H9 (cell line): ENCODE data around the gene DIPK1C. TPM values are rescaled to one million over a fixed set of nuclear protein-coding genes. Genes with fewer than 3 reads are reported as not detected.
A peak's percentile ranks its signal among the peaks of the same experiment; 100 is the strongest.

Experiments used
- DNase-seq: peaks from one replicate; pipeline ENCODE4 v3.0.0-alpha.2; 2017
- H2AFZ ChIP-seq: one replicate; pipeline ENCODE4 v1.6.1; 2013; ENCODE audit warnings: mild to moderate bottlenecking, low read length, control low read depth, moderate library complexity
- H2AK5ac ChIP-seq: 2 replicates; pipeline ENCODE4 v1.6.1; 2013; ENCODE audit warnings: low read length, control low read depth, mixed read lengths; ENCODE audit not compliant: insufficient read length
- H2BK120ac ChIP-seq: one replicate; pipeline ENCODE4 v1.6.1; 2013; ENCODE audit warnings: low read depth, mild to moderate bottlenecking, low read length, control low read depth, inconsistent platforms; ENCODE audit not compliant: poor library complexity, severe bottlenecking
- H2BK12ac ChIP-seq: 2 replicates; pipeline ENCODE4 v1.6.1; 2013; ENCODE audit warnings: low read length, control low read depth, mixed read lengths, low read depth; ENCODE audit not compliant: insufficient read length
- H2BK15ac ChIP-seq: 2 replicates; pipeline ENCODE4 v1.6.1; 2013; ENCODE audit warnings: low read depth, low read length, control low read depth
- H2BK20ac ChIP-seq: one replicate; pipeline ENCODE4 v1.6.1; 2013; ENCODE audit warnings: low read depth, mild to moderate bottlenecking, low read length, control low read depth, inconsistent platforms; ENCODE audit not compliant: poor library complexity, severe bottlenecking
- H2BK5ac ChIP-seq: 2 replicates; pipeline ENCODE4 v1.6.1; 2013; ENCODE audit warnings: low read length, control low read depth, mixed read lengths; ENCODE audit not compliant: insufficient read length
- H3K14ac ChIP-seq: 2 replicates; pipeline ENCODE4 v1.6.1; 2013; ENCODE audit warnings: low read length, control low read depth; ENCODE audit not compliant: insufficient read depth
- H3K18ac ChIP-seq: 2 replicates; pipeline ENCODE4 v1.6.1; 2013; ENCODE audit warnings: low read depth, mild to moderate bottlenecking, mixed read lengths, low read length, control low read depth; ENCODE audit not compliant: insufficient read length
- H3K23ac ChIP-seq: 2 replicates; pipeline ENCODE4 v1.6.1; 2013; ENCODE audit warnings: low read length, control low read depth, mixed read lengths, low read depth; ENCODE audit not compliant: insufficient read length
- H3K23me2 ChIP-seq: 2 replicates; pipeline ENCODE4 v1.6.1; 2013; ENCODE audit warnings: low read depth, mild to moderate bottlenecking, mixed read lengths, low read length, control low read depth; ENCODE audit not compliant: insufficient read length, poor library complexity, severe bottlenecking
- H3K27ac ChIP-seq: 2 replicates; pipeline ENCODE4 v1.5.1; 2013; ENCODE audit warnings: low read length, control low read depth, mixed read lengths, low read depth; ENCODE audit not compliant: insufficient read length
- H3K27me3 ChIP-seq: 2 replicates; pipeline ENCODE4 v1.6.1; 2013; ENCODE audit warnings: low read length, control low read depth, inconsistent platforms; ENCODE audit not compliant: insufficient read depth
- H3K4ac ChIP-seq: 2 replicates; pipeline ENCODE4 v1.6.1; 2013; ENCODE audit warnings: low read depth, mild to moderate bottlenecking, control low read depth, inconsistent platforms, low read length, moderate library complexity
- H3K4me1 ChIP-seq: 2 replicates; pipeline ENCODE4 v1.6.1; 2013; ENCODE audit warnings: low read length, control low read depth, inconsistent platforms; ENCODE audit not compliant: insufficient read depth
- H3K4me2 ChIP-seq: 2 replicates; pipeline ENCODE4 v1.6.1; 2013; ENCODE audit warnings: low read length, control low read depth, mixed read lengths; ENCODE audit not compliant: insufficient read length, insufficient read depth
- H3K56ac ChIP-seq: 2 replicates; pipeline ENCODE4 v1.6.1; 2013; ENCODE audit warnings: low read depth, mild to moderate bottlenecking, mixed read lengths, low read length, control low read depth; ENCODE audit not compliant: insufficient read length
- H3K79me1 ChIP-seq: 2 replicates; pipeline ENCODE4 v1.6.1; 2013; ENCODE audit warnings: low read depth, mild to moderate bottlenecking, moderate library complexity, low read length, control low read depth, inconsistent platforms; ENCODE audit not compliant: insufficient read depth, poor library complexity, severe bottlenecking
- H3K79me2 ChIP-seq: 2 replicates; pipeline ENCODE4 v1.6.1; 2013; ENCODE audit warnings: low read length, control low read depth, inconsistent platforms; ENCODE audit not compliant: insufficient read depth
- H3K9ac ChIP-seq: 2 replicates; pipeline ENCODE4 v1.6.1; 2013; ENCODE audit warnings: low read length, control low read depth, mixed read lengths; ENCODE audit not compliant: insufficient read length; ENCODE audit errors: extremely low read depth
- H3K9me3 ChIP-seq: one replicate; pipeline ENCODE4 v1.6.1; 2013; ENCODE audit warnings: low read depth, low read length, inconsistent platforms; ENCODE audit not compliant: control insufficient read depth
- H3T11ph ChIP-seq: one replicate; pipeline ENCODE4 v1.6.1; 2013; ENCODE audit warnings: mild to moderate bottlenecking, low read length, control low read depth, inconsistent platforms
- H4K20me1 ChIP-seq: one replicate; pipeline ENCODE4 v1.6.1; 2013; ENCODE audit not compliant: control insufficient read depth, insufficient read length, insufficient read depth
- H4K5ac ChIP-seq: 2 replicates; pipeline ENCODE4 v1.6.1; 2013; ENCODE audit warnings: low read depth, mild to moderate bottlenecking, mixed read lengths, low read length, control low read depth; ENCODE audit not compliant: insufficient read length
- H4K8ac ChIP-seq: replicated peaks from 2 replicates; pipeline ENCODE4 v1.6.1; 2013; ENCODE audit warnings: low read length, control low read depth, mixed read lengths, low read depth; ENCODE audit not compliant: insufficient read length
- H4K91ac ChIP-seq: 2 replicates; pipeline ENCODE4 v1.6.1; 2013; ENCODE audit warnings: low read depth, mild to moderate bottlenecking, moderate library complexity, mixed read lengths, low read length, control low read depth; ENCODE audit not compliant: insufficient read length
- H3K27ac Mint-ChIP-seq, 3 experiments: 2 replicates in 2 of 3; 3 replicates in 1 of 3; pipeline ENCODE4 v1.8.0; 2020 to 2021; ENCODE audit warnings: mixed read lengths in 3 of 3, mild to moderate bottlenecking in 1 of 3, moderate library complexity in 1 of 3
- H3K27me3 Mint-ChIP-seq: 2 replicates; pipeline ENCODE4 v1.8.0; 2021; ENCODE audit warnings: low read depth, mild to moderate bottlenecking, moderate library complexity, mixed read lengths
- H3K36me3 Mint-ChIP-seq, 3 experiments: 2 replicates in 2 of 3; 3 replicates in 1 of 3; pipeline ENCODE4 v1.8.0; 2020 to 2021; ENCODE audit warnings: low read depth in 3 of 3, mixed read lengths in 3 of 3; ENCODE audit not compliant: insufficient read depth in 1 of 3
- H3K4me1 Mint-ChIP-seq, 2 experiments: 2 replicates each; pipeline ENCODE4 v1.8.0; 2020; ENCODE audit warnings: mixed read lengths in 2 of 2
- H3K4me3 Mint-ChIP-seq, 2 experiments: 2 replicates in 1 of 2; 3 replicates in 1 of 2; pipeline ENCODE4 v1.8.0; 2020 to 2021; ENCODE audit warnings: mild to moderate bottlenecking in 2 of 2, mixed read lengths in 2 of 2, moderate library complexity in 1 of 2
- H3K9me3 Mint-ChIP-seq, 2 experiments: 2 replicates in 1 of 2; 3 replicates in 1 of 2; pipeline ENCODE4 v1.8.0; 2020; ENCODE audit warnings: mild to moderate bottlenecking in 2 of 2, mixed read lengths in 2 of 2, moderate library complexity in 1 of 2
- WGBS: extraction: QIAGEN DNeasy Blood & Tissue Kit; methylation state at CpG from one replicate; pipeline ENCODE4 v1.1.7; 2013; ENCODE audit warnings: missing lambda C conversion rate, low lambda C conversion rate, mixed read lengths; ENCODE audit not compliant: insufficient read length; ENCODE audit errors: extremely low coverage; 5-methylcytosine and 5-hydroxymethylcytosine counted together
- total RNA-seq: library from RNA; stranded (reverse); gene quantifications from 2 replicates; pipeline ENCODE4 v1.2.1, GENCODE V29; 2021
- TF ChIP-seq, protein P1 (sequence below): fragments of 200-600 bp; sonication (generic); conservative IDR thresholded peaks from 3 replicates; pipeline ENCODE4 v1.8.0; 2021; ENCODE audit warnings: antibody characterized with exemption, mild to moderate bottlenecking

The DIPK1C gene
- total RNA-seq, 1 experiment from 2014 or later = not detected

DNA sequence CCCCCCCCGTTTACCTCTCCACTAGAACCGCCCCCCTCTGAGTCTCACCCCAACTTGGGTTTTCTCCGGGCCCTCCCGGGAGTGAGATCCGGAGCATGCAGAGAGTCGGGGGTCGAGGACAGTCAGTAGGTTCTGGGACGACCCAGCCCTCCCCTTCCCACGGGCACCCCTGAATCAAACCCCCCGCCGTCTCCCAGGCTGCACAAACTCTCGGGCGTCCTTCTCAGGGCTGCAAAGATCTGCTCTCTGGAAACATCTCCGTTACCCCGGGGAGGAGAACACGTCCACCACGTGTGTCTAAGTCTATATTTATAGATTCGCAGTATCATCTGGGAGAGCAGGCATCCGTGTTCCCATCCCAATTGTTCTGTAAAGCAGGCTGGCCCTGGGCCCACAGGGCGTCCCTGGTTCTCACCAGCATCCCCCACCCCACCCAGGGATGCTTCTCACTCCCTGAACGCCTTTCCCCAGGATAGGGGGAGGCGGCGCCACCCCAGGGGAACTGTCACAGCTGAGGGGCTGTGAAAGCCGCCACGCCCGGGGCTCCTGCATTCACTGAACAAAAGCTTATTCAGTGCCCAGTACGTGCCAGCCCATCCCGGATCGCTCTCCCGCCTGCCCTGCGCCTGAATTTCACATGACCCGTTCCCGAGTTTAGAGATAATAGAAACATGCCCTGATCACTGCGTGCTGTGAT is 765 bp upstream of the DIPK1C start:
- Histone ChIP-seq H3K4me1 (no peaks in the 10 kb centered on the region; the same call in 1 of the 2 replicates), H2BK15ac (no peak overlapping the region), H2BK12ac (no peak overlapping the region), H3K4ac (no peak overlapping the region), H3K4me2 (peak overlapping the region; percentile 50), H3T11ph (no peak overlapping the region), H2AK5ac (no peak overlapping the region), H3K27me3 (peaks cover 27% of the 10 kb centered on the region; the same call in 1 of the 2 replicates), H4K20me1 (no peaks in the 10 kb centered on the region), H3K23ac (no peak overlapping the region), H3K9ac (no peak overlapping the region), H3K79me1 (no peaks in the 10 kb centered on the region), H3K9me3 (no peaks in the 10 kb centered on the region), H4K5ac (no peak overlapping the region), H2BK20ac (no peak overlapping the region), H2BK5ac (no peak overlapping the region), H2BK120ac (no peak overlapping the region), H3K27ac (no peak overlapping the region), H3K18ac (no peak overlapping the region), H3K79me2 (no peaks in the 10 kb centered on the region), H2AFZ (no peak overlapping the region), H4K91ac (no peak overlapping the region), H3K56ac (no peak overlapping the region), H3K23me2 (peaks cover 6% of the 10 kb centered on the region), H4K8ac (no peak overlapping the region), H3K14ac (no peak overlapping the region)
- H3K27ac Mint-ChIP-seq = no peak overlapping the region
- H3K4me3 Mint-ChIP-seq = peak overlapping the region; percentile 70 to 95
- peaks cover 76% of the 10 kb centered on the region for H3K27me3 Mint-ChIP-seq
- WGBS = no CpG with 5 or more reads among the region's 34 CpGs
- H3K9me3 Mint-ChIP-seq = no peaks in the 10 kb centered on the region; a peak in 2 of 5 replicates
- DNase-seq = no peak
- H3K4me1 Mint-ChIP-seq = peaks cover 12 to 24% of the 10 kb centered on the region in 2 experiments
- H3K36me3 Mint-ChIP-seq = no peaks in the 10 kb centered on the region; a peak in 1 of 7 replicates
- TF ChIP-seq, protein P1, sequence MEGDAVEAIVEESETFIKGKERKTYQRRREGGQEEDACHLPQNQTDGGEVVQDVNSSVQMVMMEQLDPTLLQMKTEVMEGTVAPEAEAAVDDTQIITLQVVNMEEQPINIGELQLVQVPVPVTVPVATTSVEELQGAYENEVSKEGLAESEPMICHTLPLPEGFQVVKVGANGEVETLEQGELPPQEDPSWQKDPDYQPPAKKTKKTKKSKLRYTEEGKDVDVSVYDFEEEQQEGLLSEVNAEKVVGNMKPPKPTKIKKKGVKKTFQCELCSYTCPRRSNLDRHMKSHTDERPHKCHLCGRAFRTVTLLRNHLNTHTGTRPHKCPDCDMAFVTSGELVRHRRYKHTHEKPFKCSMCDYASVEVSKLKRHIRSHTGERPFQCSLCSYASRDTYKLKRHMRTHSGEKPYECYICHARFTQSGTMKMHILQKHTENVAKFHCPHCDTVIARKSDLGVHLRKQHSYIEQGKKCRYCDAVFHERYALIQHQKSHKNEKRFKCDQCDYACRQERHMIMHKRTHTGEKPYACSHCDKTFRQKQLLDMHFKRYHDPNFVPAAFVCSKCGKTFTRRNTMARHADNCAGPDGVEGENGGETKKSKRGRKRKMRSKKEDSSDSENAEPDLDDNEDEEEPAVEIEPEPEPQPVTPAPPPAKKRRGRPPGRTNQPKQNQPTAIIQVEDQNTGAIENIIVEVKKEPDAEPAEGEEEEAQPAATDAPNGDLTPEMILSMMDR = no peak
